ENCODE data around the gene TWF2. TPM values are rescaled to one million over a fixed set of nuclear protein-coding genes. Genes with fewer than 3 reads are reported as not detected.

The TWF2 gene
- total and polyA plus RNA-seq, 2 of the 13 experiments (the other 11 are each of a cell fraction or from before 2014, with no cell fraction given), result 45.5 to 108 TPM

GRCh38 chr3:52183786-52184445 is 55.0 kb downstream of the TWF2 start (continued):
- no peak for TF ChIP-seq GLI4 (CRISPR knock-in tag; IDR thresholded peaks at IDR 0.05; ENCODE audit: borderline replicate concordance)

GRCh38 chr3:52182691-52183090 is 56.3 kb downstream of the TWF2 start:
- Histone ChIP-seq H3K27me3 (ENCODE audit: control insufficient read depth in 1 of 2, insufficient read depth in 2 of 2, low read length in 2 of 2) (no peaks in the 10 kb centered on the region), H3K4me2 (ENCODE audit: low read depth, low read length) (0 out of 2 replicates have a peak overlapping the region, but pooled peaks have one; percentile 45), H3K9ac (ENCODE audit: insufficient read depth, low read depth, low read length) (no peak overlapping the region), H3K9me3 (ENCODE audit: low read length) (no peaks in the 10 kb centered on the region), H4K20me1 (ENCODE audit: insufficient read depth, low read length) (no peaks in the 10 kb centered on the region), H3K36me3 (replicated peaks in 1 of 2; ENCODE audit: control insufficient read depth in 1 of 2, insufficient read depth in 2 of 2, low read length in 2 of 2) (no peaks in the 10 kb centered on the region), H3K4me3 (replicated peaks in 1 of 3; ENCODE audit: insufficient read depth in 1 of 3, low read depth in 2 of 3, low read length in 3 of 3) (no peak overlapping the region), H3K79me2 (ENCODE audit: insufficient read depth, low read length) (no peaks in the 10 kb centered on the region), H2AFZ (ENCODE audit: low read length) (no peak overlapping the region), H3K27ac (ENCODE audit: extremely low read length, insufficient read depth, low read length) (no peak overlapping the region), H3K4me1 (ENCODE audit: insufficient read depth, low read length) (peaks cover 87% of the 10 kb centered on the region)
- CTCF ChIA-PET (ENCODE audit: low intra/inter-chr PET ratio, low total read pairs), result no interaction called here
- POLR2A ChIA-PET, result interaction anchor here (0.7 to 1.1 kb wide), 2 partner anchors 14 to 107 kb away, joined by 4 read pairs; no protein-coding TSS in a partner anchor
- ATAC-seq, result no peak
- WGBS (ENCODE audit: low lambda C conversion rate), result 73% methylated on average over 2 of the region's 4 CpGs
- no peak for DNase-seq (ENCODE audit: low spot score)
- intact Hi-C loops (cut with micrococcal nuclease; ENCODE audit: unreplicated experiment) (no loop called here), in situ Hi-C loops (cut with HindIII; ENCODE audit: extremely low pct_ligation_motif_present, low pct_unique_long_range_greater_than_20kb) (no loop called here)
- FAIRE-seq, result no peak
- TF ChIP-seq STAT6 (CRISPR knock-in tag; IDR thresholded peaks at IDR 0.05; ENCODE audit: borderline replicate concordance) (no peak), ZNF124 (CRISPR knock-in tag; IDR thresholded peaks at IDR 0.05) (no peak), ZNF772 (CRISPR knock-in tag; IDR thresholded peaks at IDR 0.05) (no peak), ZNF75D (CRISPR knock-in tag; IDR thresholded peaks at IDR 0.05; ENCODE audit: borderline replicate concordance) (no peak), ZNF570 (CRISPR knock-in tag; IDR thresholded peaks at IDR 0.05; ENCODE audit: borderline replicate concordance) (no peak), ZNF652 (CRISPR knock-in tag; IDR thresholded peaks at IDR 0.05; ENCODE audit: borderline replicate concordance, low read depth) (no peak), ETS1 (CRISPR knock-in tag; IDR thresholded peaks at IDR 0.05) (no peak), KIAA2018 (CRISPR knock-in tag; IDR thresholded peaks at IDR 0.05; ENCODE audit: borderline replicate concordance) (no peak)
- no TSS peak for BruUV-seq (replicated peaks)
